H1 (cell line): Measurements from ENCODE around the gene SLC24A3.

Experiments used
- EP300 ChIP-seq, 2 experiments: IDR thresholded peaks; 1 replicate in 1 of 2; 2 replicates in 1 of 2; pipeline ENCODE4 v1.6.1; 2011 to 2012; ENCODE audit warnings: low read depth in 2 of 2, low read length in 2 of 2, mild to moderate bottlenecking in 2 of 2, borderline replicate concordance in 1 of 2, inconsistent platforms in 1 of 2, moderate library complexity in 1 of 2
- GABPA ChIP-seq: IDR thresholded peaks from 2 replicates; pipeline ENCODE4 v1.6.1; 2011; ENCODE audit warnings: mild to moderate bottlenecking, low read length, moderate library complexity, borderline replicate concordance; ENCODE audit not compliant: insufficient read depth
- KDM1A ChIP-seq: fragments of 200-600, 300-600 bp; sonication (generic); IDR thresholded peaks from 2 replicates; pipeline ENCODE4 v1.7.1; 2016; ENCODE audit warnings: mild to moderate bottlenecking, low read length, borderline replicate concordance
- TF ChIP-seq, protein P1 (sequence below), 3 experiments: IDR thresholded peaks; 1 replicate in 2 of 3; 2 replicates in 1 of 3; pipeline versions ENCODE4 v1.5.1 to v1.6.1; 2011; ENCODE audit warnings: low read length in 3 of 3, mild to moderate bottlenecking in 3 of 3, inconsistent platforms in 2 of 3, low read depth in 1 of 3, moderate library complexity in 1 of 3; ENCODE audit not compliant: insufficient read depth in 1 of 3; ENCODE audit errors: control extremely low read depth in 1 of 3

DNA sequence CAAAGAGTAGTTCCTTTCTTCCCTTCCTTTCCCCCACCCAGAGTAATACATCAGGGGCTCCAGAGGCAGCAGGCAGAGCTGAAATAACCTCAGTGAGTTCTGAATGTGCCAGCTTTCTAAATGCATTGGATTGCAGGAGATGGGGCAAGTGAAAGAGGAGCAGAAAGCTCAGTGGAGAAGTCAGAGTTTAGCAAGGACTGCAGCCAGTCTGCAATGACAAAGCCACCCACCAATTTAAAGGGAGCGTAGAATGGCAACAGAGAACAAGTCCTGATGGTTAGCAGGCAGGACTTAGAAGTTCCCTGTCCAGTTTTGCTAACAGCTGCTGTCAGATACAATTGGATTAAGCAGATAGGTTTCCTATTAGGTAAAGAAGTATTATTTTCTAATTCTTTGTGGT lies 342.2 kb downstream of the SLC24A3 start:
- TF ChIP-seq GABPA (no peak), EP300 (IDR thresholded peaks at IDR 0.05; ENCODE audit: borderline replicate concordance in 1 of 2, low read depth in 2 of 2, low read length in 2 of 2) (no peak), KDM1A (no peak)
- TF ChIP-seq, protein P1, sequence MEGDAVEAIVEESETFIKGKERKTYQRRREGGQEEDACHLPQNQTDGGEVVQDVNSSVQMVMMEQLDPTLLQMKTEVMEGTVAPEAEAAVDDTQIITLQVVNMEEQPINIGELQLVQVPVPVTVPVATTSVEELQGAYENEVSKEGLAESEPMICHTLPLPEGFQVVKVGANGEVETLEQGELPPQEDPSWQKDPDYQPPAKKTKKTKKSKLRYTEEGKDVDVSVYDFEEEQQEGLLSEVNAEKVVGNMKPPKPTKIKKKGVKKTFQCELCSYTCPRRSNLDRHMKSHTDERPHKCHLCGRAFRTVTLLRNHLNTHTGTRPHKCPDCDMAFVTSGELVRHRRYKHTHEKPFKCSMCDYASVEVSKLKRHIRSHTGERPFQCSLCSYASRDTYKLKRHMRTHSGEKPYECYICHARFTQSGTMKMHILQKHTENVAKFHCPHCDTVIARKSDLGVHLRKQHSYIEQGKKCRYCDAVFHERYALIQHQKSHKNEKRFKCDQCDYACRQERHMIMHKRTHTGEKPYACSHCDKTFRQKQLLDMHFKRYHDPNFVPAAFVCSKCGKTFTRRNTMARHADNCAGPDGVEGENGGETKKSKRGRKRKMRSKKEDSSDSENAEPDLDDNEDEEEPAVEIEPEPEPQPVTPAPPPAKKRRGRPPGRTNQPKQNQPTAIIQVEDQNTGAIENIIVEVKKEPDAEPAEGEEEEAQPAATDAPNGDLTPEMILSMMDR (IDR thresholded peaks at IDR 0.05; ENCODE audit: control extremely low read depth in 1 of 3, insufficient read depth in 1 of 3, low read depth in 1 of 3, low read length in 3 of 3): no peak
